Measurements from ENCODE around the gene NUAK2.
"Not testable (repeated sequence)": the region's sequence is repeated elsewhere in the genome, so short reads cannot be mapped to it uniquely, and the experiment has no call there.

NUAK2 gene

GRCh38 chr1:205321162-205321958, at the start of gene NUAK2:
TSS of gene NUAK2 (minus strand) at chr1:205321745. CDS start at chr1:205321628, 117 bp downstream.
- no peak for DNase-seq (ENCODE audit: low read depth)

DNA sequence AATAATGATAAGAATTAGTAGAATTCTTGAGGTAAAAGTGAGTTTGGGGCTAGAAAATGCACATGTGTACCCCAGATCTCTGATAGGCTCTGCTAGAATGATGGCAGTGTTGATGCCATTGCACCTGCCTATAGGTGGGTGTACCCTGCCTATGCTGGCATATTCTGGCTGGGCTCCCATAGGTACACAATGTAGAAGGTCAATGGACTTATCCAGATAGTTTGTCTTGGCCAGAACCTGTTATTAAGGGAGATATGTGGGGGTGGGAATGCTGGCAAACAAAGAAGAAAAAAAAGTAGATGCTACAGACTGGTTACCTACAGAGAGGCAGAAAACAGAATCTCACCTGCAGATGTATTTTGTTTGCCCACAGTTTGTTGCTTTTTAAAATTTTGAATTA, 49.2 kb upstream of the NUAK2 start:
- DNase-seq (ENCODE audit: low read depth): no peak

DNA sequence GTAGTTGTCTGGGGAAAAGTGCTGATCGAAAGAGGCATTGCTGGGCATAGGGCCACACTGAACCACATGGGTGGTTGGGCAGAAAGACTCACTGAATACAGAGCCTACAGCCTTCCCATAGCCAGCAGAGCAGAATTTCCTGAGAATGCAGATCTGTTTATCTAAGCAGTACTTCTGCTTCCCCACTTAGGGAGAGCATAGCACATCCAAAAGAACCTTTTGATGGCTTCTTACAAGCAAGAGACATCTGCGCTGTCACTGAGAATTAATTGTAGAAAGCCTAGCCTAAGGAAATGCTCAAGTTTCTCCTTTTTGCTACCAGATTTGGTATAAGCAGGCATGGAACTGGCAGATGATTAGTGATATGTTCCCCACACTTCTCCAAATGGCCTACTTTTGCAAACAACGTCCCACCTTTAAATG, 48.2 kb upstream of the NUAK2 start:
- no peak for DNase-seq (ENCODE audit: low read depth)

GRCh38 chr1:205368478-205368877, 46.9 kb upstream of the NUAK2 start:
- DNase-seq (ENCODE audit: low read depth): no peak

GRCh38 chr1:205365945-205366463, 44.5 kb upstream of the NUAK2 start:
- DNase-seq (ENCODE audit: low read depth): no peak

DNA sequence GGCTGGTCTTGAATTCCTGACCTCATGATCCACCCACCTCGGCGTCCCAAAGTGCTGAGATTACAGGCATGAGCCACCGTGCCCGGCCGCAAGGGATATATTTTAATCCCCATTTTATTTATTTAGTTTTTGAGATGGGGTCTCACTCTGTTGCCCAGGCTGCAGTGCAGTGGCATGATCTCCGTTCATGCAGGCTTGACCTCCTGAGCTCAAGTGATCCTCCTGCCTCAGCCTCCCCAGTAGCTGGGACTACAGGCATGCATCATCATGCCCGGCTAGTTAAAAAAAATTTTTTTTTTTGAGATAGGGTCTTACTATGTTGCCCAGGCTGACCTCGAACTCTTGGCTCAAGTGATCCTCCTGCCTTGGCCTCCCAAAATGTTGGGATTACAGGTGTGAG, 43.5 kb upstream of the NUAK2 start:
- DNase-seq (ENCODE audit: low read depth): not testable (repeated sequence)

DNA sequence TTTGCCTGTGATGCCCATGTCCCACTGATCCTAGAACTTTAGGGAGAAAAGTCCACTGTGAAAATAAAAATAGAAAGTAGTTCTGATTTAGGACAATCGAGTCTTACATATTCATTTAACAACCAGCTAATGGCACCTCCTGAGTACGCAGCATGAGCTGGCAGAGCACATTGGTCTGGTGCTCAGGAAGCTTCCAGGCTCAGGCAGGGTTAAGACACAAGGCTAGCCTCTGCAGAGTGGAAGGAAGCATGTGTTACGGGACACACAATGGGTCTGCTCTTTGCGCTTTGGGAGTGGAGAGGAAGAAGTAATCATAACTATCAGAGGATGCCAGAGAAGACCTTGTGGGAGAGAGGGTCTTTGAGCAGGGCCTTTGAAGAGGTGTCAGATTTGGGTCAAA, 39.3 kb upstream of the NUAK2 start:
- no peak for DNase-seq (ENCODE audit: low read depth)

DNA sequence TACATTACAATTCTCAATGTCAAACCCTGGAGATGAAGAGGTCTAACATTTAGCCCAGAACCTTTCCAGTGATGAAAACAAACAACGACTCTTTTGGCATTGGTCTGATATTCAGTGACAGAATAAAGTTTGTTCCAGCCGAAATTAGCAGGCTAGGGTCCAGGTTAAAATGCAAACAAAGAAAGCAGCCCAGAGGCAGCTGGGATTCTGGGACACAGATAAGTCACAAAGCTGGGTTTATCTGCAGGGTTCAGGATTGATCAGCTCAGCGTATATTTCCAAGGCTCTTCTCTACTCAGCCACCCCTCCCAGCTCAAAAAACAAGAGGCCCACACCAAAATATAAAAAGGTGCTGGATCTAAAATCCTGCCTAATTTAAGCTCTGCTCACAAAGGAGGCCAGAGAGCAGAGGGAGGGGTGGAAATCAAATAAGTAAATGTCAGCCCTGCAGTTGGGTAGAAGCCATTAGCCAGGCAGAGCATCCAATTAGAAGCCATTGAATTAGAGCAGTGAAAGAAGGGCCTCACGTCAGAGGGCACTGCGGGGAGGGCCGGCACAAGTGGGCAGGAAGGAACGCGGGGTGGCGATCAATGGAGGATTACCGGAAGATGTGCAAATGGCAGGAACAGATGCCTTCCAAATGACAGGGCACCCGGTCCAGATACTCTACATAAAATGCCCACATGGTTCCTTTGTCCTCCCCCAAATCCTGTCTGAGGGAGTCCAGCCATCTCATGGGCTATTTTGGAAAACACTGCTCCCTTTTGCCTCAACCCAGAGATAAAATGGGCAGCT, 38.4 kb upstream of the NUAK2 start:
- no peak for DNase-seq (ENCODE audit: low read depth)

DNA sequence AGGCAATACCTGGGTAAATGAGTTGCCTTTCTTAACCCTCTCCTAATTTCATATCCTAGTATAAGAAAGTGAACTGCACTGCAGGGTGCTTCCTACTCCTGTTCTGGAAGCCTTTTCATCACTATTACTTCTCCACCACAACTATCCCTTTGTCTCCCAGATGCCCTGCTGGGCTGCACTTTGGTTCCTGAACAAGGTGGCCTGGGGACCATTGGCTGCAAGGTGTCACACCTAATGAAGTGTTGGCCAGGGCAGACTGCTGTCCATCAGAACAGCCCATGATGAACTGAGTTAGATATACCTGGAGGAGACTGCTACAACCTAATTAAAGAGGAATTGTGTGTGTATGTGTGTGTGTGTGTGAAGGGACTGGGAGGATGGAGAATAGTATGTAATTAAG, 37.0 kb upstream of the NUAK2 start:
- DNase-seq (ENCODE audit: low read depth): no peak

GRCh38 chr1:205357567-205357966, 36.0 kb upstream of the NUAK2 start:
- DNase-seq (ENCODE audit: low read depth): no peak

DNA sequence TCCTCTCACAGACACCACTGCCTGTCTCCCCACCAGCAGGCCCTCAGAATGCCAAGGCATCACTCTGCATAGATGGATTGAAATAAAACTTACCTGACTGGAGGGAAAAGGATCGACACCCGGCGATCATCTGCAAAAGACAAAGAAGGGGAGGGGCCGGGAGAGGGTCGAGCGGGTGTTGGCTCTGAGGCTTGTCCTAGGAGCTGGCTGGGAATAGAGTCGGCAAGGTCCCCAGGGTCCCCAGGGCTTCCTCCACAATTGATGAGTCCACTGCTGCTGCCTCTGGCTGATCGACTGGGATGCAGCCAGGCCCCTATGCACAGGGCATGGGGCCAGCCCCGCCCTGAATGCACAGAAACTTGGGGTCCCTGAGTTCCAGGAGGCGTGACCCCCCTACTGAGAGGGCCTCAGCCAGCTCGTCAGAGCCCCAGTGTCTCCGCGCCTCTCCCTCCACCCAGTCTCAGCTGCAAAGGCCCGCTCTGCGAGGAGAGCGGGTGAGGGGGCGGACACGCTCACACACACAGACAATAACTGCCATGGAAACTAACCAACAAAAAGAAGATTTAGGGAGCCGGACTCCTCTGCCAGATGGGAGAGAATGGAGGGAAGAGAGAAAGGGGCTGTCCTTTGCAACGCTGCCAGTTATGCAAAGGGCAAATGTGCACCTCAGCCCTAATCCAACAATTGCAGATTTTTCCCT, 35.0 kb upstream of the NUAK2 start, which contains the start of gene KLHDC8A:
TSS of gene KLHDC8A (minus strand) at position 483 of the 700 bp plus-strand sequence. CDS start 13,318 bp downstream, outside the sequence.
- no peak for DNase-seq (ENCODE audit: low read depth)

GRCh38 chr1:205355075-205355453, 33.5 kb upstream of the NUAK2 start:
- no peak for DNase-seq (ENCODE audit: low read depth)

DNA sequence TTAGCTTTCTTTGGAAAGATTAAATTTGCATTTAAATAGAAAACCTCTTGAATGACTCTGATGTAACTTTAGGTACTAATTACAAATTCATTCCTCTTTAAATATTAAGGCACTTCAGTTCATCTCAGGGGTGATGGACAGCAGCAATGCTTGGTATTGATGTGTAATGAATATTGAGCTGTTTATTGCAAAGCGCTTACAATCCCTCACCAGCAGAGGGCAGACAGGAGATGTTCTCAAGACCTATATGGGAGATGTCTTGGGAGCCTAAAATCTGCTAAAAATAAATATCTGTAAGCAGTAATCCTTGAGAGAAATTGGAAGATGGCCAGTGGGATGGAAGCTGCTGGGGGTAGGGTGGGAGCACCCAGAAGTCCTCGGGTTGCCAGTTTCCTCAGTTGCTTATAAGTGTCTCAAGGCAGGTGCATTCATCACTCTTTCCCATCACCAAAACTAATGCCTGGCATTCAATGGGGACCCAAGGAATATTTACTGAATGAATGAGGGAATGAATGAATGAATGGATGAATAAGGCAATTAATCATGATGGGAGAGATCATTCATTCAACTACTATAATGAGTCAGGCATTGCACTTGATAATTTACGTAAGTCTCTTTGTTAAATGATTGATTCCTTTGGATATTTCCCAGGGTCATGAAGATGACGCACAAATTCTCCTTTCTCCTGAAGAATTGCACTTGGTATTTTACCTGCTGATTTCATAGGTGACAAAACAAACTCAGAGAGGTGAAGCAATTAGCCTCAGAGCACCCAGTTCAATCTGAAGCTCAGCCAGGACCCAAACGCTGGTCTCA, 32.9 kb upstream of the NUAK2 start:
- no peak for DNase-seq (ENCODE audit: low read depth)

GRCh38 chr1:205353612-205354011, 32.1 kb upstream of the NUAK2 start:
- no peak for DNase-seq (ENCODE audit: low read depth)

- DNase-seq (ENCODE audit: low read depth): no peak
Observed at GRCh38 chr1:205353191-205353590, 31.6 kb upstream of the NUAK2 start.

GRCh38 chr1:205351984-205352713, 30.6 kb upstream of the NUAK2 start:
- no peak for DNase-seq (ENCODE audit: low read depth)

DNA sequence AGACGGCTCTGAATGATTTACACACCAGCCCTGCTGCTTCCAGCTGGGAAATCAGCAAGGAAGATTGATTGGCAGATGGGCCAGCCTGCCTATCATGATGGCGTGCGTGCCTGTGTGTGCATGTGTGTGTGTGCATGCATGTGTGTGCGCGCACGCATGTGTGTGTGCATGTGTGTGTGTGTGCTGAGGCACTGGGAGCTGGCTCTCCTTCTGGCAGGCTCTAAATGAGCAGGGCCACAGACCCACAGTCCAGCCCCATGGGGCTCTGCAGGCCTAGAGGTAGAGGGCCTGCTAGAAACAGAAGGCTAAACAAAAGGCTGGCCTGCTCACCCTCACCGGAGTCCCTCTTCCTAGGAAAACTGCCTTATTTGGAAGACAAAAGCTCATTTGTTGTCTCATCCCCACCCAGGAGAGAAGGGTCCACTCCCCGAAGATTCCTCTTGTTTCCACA, 29.2 kb upstream of the NUAK2 start:
- DNase-seq (ENCODE audit: low read depth): no peak

DNA sequence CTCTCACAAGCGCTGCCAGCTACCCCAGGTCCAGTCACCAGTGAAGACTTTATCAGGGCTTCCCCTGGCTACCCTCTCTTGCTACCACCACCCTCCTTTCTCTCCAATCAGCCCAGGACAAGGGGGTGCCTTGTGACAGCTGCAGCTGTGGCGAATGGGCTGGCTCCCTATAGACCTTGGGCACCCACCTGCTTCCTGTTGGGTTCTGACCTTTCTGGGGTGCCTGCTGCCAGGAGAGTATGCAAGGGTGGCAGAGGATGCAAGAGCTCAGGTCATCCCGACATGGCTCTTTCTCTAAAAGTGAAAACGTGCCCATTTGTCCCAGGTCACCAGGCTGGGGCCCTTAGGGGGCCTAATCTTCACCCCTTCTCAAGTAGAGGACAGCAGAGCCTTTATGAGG, 28.6 kb upstream of the NUAK2 start:
- DNase-seq (ENCODE audit: low read depth): no peak

DNA sequence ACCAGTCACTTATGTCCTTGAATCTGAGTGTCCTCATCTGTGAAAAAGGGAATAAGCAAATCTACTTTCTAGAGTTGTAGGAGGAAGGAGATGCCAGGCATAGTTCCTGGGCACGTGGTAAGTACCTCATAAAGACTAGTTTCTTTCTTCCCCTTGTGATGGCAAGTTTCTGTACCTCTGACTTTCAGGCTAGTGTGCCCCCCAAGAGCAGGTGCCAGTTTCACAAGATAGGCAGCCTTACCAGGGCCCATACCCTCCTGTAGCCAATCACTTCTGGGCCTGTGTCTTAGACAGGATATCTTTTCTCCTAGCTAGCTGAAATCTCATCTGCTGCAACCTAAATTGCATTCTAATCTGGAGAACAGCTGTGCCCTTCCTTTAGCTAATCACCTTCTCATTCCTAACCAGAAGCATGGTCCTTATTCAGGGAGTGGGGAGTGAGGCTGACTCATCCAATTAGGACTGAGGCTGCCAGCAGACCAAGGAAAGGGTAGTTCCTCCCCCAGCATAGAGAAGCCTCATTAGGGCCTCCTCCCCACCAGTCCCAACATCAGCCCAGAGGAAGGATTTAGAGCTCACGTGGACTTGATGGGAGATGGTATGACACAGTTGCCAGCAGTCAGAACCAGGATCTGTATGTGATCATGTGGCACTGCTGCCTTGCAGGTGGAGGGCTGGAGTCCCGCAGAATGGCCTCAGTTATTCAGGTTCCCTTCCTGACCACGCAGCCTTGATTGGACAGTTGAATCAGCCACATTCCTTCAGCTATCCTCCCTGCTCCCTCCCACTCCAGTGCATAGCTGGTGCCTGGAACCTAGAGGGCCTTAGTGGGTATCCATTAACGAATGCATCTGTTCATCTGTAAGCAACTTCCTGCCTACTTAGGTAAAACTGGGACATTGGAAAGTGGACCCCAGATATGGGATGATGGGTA, 27.3 kb upstream of the NUAK2 start:
- no peak for DNase-seq (ENCODE audit: low read depth)
